Esophagus muscularis mucosa (tissue), 4 donors: ENCODE measurements around the gene RXFP2. TPM values are rescaled to one million over a fixed set of nuclear protein-coding genes. Genes with fewer than 3 reads are reported as not detected.

Source experiments
- DNase-seq: peaks from one replicate; pipeline ENCODE4 v3.0.0-alpha.2; 2017; ENCODE audit errors: extremely low spot score
- H3K27ac ChIP-seq, 4 donors: fragments of 200-600 bp; sonication (generic); replicated peaks in 1 of 4; 1 replicate in 3 of 4; 2 replicates in 1 of 4; pipeline ENCODE4 v1.5.1; 2016 to 2019; ENCODE audit warnings: mild to moderate bottlenecking in 1 of 4
- H3K27me3 ChIP-seq, 4 donors: fragments of 200-600 bp; sonication (generic); one replicate each; pipeline versions ENCODE4 v1.5.1 to v1.6.0; 2016 to 2019
- H3K36me3 ChIP-seq, 4 donors: fragments of 200-600 bp; sonication (generic); one replicate each; pipeline ENCODE4 v1.5.1; 2016 to 2019
- H3K4me1 ChIP-seq, 4 donors: fragments of 200-600 bp; sonication (generic); one replicate each; pipeline ENCODE4 v1.5.1; 2016 to 2019
- H3K4me3 ChIP-seq, 4 donors: fragments of 200-600 bp; sonication (generic); 1 replicate in 2 of 4; 2 replicates in 2 of 4; pipeline ENCODE4 v1.5.1; 2016 to 2019; ENCODE audit warnings: mild to moderate bottlenecking in 4 of 4, moderate library complexity in 1 of 4
- H3K9me3 ChIP-seq, 4 donors: fragments of 200-600 bp; sonication (generic); 1 replicate in 3 of 4; 2 replicates in 1 of 4; pipeline ENCODE4 v1.5.1; 2016 to 2019
- CTCF ChIP-seq, 3 experiments: fragments of 200-600 bp in 2 of 3; fragments of 450-650 bp in 1 of 3; sonication (generic) in 2 of 3; IDR thresholded peaks; one replicate each; pipeline ENCODE4 v1.5.1; 2017 to 2019; ENCODE audit warnings: antibody characterized with exemption in 3 of 3, mild to moderate bottlenecking in 2 of 3, moderate library complexity in 1 of 3
- EP300 ChIP-seq: sonication (generic); formaldehyde crosslinking; IDR thresholded peaks from one replicate; pipeline ENCODE4 v1.6.1; 2017; ENCODE audit warnings: antibody characterized with exemption
- POLR2A ChIP-seq: fragments of 450-650 bp; IDR thresholded peaks from one replicate; pipeline ENCODE4 v1.6.1; 2017; ENCODE audit warnings: antibody characterized with exemption, moderate library complexity, mild to moderate bottlenecking, low read depth
- POLR2AphosphoS5 ChIP-seq, 2 donors: sonication (generic); formaldehyde crosslinking; IDR thresholded peaks; one replicate each; pipeline ENCODE4 v1.6.1; 2017; ENCODE audit warnings: antibody characterized with exemption in 2 of 2
- WGBS: methylation state at CpG from one replicate; pipeline ENCODE4 v1.1.5; 2018; 5-methylcytosine and 5-hydroxymethylcytosine counted together
- intact Hi-C: fragments of 100-400 bp; cut with DNase I; formaldehyde crosslinking; loops from one replicate; pipeline ENCODE4 v1.15.1; 2023
- total RNA-seq, 4 donors: library from RNA; depleted of rRNA; stranded (reverse); fragments of >200 nt; gene quantifications; one replicate each; pipeline versions ENCODE4 v1.1.0 to v1.2.1, GENCODE V29; 2016

The RXFP2 gene
- total RNA-seq, 4 donors from 2014 or later: 0.17 to 0.42 TPM; not detected in 2

- TF ChIP-seq CTCF (IDR thresholded peaks at IDR 0.05): no peak
- TF ChIP-seq POLR2AphosphoS5 (IDR thresholded peaks at IDR 0.05): no peak
- no peak for TF ChIP-seq POLR2A
- no peak for TF ChIP-seq EP300
- Histone ChIP-seq H3K27me3 (no peaks in the 10 kb centered on the region), H3K9me3 (peaks cover 0 to 8% (median 0%) of the 10 kb centered on the region in 4 donors), H3K4me1 (no peaks in the 10 kb centered on the region), H3K27ac (no peak overlapping the region), H3K36me3 (no peaks in the 10 kb centered on the region), H3K4me3 (no peak overlapping the region)
- 53% methylated on average over 2 of the region's 2 CpGs for WGBS
- DNase-seq: no peak
- intact Hi-C loops: no loop called here
These were observed 67.8 kb downstream of the RXFP2 start for GRCh38 chr13:31807090-31807541.

- no peaks in the 10 kb centered on the region for H3K27me3 ChIP-seq
- peaks cover 0 to 32% (median 17%) of the 10 kb centered on the region in 4 donors for H3K9me3 ChIP-seq
- intact Hi-C loops: no loop called here
- H3K4me1 ChIP-seq: no peaks in the 10 kb centered on the region
- 77% methylated on average over 5 of the region's 5 CpGs for WGBS
- no peak overlapping the region for H3K27ac ChIP-seq
- no peaks in the 10 kb centered on the region for H3K36me3 ChIP-seq
- TF ChIP-seq POLR2A (no peak), EP300 (no peak), POLR2AphosphoS5 (IDR thresholded peaks at IDR 0.05) (no peak), CTCF (IDR thresholded peaks at IDR 0.05) (no peak)
- no peak for DNase-seq
- H3K4me3 ChIP-seq: no peak overlapping the region
These were observed 75.2 kb downstream of the RXFP2 start for GRCh38 chr13:31814536-31814935.

GRCh38 chr13:31815361-31816144 is 76.2 kb downstream of the RXFP2 start:
- intact Hi-C loops: no loop called here
- peaks cover 0 to 27% (median 16%) of the 10 kb centered on the region in 4 donors for H3K9me3 ChIP-seq
- H3K4me3 ChIP-seq: no peak overlapping the region
- no peak overlapping the region for H3K27ac ChIP-seq
- 26% methylated on average over 1 of the region's 1 CpG for WGBS
- no peaks in the 10 kb centered on the region for H3K4me1 ChIP-seq
- H3K27me3 ChIP-seq: no peaks in the 10 kb centered on the region
- TF ChIP-seq POLR2AphosphoS5 (IDR thresholded peaks at IDR 0.05) (no peak), CTCF (IDR thresholded peaks at IDR 0.05) (no peak), POLR2A (no peak), EP300 (no peak)
- no peak for DNase-seq
- no peaks in the 10 kb centered on the region for H3K36me3 ChIP-seq

- no peak for DNase-seq
- TF ChIP-seq EP300: no peak
- no peak for TF ChIP-seq POLR2A
- TF ChIP-seq POLR2AphosphoS5 (IDR thresholded peaks at IDR 0.05): no peak
- TF ChIP-seq CTCF (IDR thresholded peaks at IDR 0.05): no peak
- intact Hi-C loops: no loop called here
These were observed 78.9 kb downstream of the RXFP2 start for GRCh38 chr13:31818236-31818635.

More at GRCh38 chr13:31818236-31818635, 78.9 kb downstream of the RXFP2 start:
- Histone ChIP-seq H3K27ac (no peak overlapping the region), H3K27me3 (no peaks in the 10 kb centered on the region), H3K9me3 (peaks cover 0 to 27% (median 15%) of the 10 kb centered on the region in 4 donors), H3K36me3 (no peaks in the 10 kb centered on the region), H3K4me1 (no peaks in the 10 kb centered on the region), H3K4me3 (no peak overlapping the region)
